SU-DHL-6 (cell line): Measurements from ENCODE around the gene PMFBP1.

Experiments used
- CTCF ChIP-seq: fragments of 200-600 bp; sonication (generic); IDR thresholded peaks from one replicate; pipeline ENCODE4 v1.5.1; 2017; ENCODE audit warnings: antibody characterized with exemption, mild to moderate bottlenecking, low read length, moderate library complexity; ENCODE audit not compliant: insufficient read depth, poor library complexity, severe bottlenecking
- EZH2phosphoT487 ChIP-seq: fragments of 200-600 bp; sonication (generic), shearing (Covaris generic); conservative IDR thresholded peaks from 2 replicates; pipeline ENCODE4 v1.6.1; 2018; ENCODE audit warnings: mild to moderate bottlenecking, antibody characterized with exemption, low read length, moderate library complexity, mixed read lengths

- TF ChIP-seq CTCF (no peak), EZH2phosphoT487 (no peak)
These were observed 78.3 kb downstream of the PMFBP1 start, which contains the start of the genes DHX38 and TXNL4B for GRCh38 chr16:72093448-72094265.
